ENCODE results near the gene GATAD2A.
"Not testable (repeated sequence)": the region's sequence is repeated elsewhere in the genome, so short reads cannot be mapped to it uniquely, and the experiment has no call there.

The GATAD2A gene

GRCh38 chr19:19387108-19387507 lies 18.4 kb upstream of the GATAD2A start:
- no peak for DNase-seq (ENCODE audit: low read depth in 2 of 2)

DNA sequence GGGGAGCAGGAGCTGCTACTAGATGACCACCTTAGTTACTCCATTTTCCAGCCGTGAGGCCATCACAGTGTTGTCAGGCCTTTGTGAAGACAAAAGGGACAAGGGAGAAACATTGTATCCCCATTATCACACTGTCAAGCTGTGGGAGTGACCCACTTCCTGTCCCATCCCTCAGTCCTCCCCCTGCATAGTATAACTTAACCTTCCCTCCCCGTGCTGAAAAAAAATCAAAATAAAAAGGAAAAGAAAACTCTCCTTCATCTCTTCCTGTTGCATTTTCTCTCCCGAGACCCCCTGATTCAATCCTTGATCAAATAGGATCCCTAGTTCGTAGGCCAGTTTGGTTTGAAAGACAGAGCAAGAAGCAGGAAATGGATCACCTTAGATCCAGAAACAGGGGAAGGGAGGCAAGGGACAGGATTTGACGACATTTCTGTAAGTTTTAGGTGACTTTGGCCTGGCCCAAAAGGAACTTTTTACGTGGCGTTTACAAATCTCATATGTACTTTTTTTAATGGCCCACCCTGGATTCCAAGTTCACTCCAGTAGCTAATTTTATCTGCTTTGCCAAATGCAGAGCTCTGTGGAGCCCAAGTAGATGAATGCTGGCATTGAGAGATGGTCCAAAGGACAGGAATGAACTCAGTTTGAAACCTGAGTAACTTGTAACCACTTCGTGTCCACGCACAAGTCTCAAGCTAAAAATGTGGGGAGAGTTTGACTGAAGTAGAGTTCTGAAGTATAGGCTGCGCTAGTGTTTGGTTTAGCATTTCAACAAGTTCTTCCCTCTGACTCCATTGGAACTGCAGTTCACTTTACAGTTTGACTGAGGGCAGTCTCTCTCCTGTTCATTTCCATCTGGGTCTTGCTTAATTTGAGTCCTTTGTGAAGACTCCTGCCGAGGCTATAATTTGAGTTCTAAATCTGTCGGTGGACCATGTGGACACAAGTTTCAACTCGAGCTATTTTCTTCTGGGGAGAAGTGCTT lies 16.6 kb upstream of the GATAD2A start:
- no peak for DNase-seq (ENCODE audit: low read depth in 2 of 2)

DNA sequence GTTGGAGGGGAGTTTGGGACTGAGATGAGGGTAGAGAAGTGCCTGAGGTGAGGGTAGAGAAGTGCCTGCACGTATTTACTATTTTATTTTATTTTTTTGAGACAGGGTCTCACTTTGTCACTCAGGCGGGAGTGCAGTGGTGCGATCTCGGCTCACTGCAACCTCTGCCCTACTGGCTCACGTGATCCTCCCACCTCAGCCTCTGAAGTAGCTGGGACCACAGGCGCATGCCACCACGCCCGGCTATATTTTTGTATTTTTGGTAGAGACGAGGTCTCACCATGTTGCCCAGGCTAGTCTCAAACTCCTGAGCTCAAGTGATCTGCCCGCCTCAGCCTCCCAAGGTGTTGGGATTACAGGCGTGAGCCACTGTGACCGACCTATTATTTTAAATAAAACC lies 15.8 kb upstream of the GATAD2A start:
- not testable (repeated sequence) for DNase-seq (ENCODE audit: low read depth in 2 of 2)

DNA sequence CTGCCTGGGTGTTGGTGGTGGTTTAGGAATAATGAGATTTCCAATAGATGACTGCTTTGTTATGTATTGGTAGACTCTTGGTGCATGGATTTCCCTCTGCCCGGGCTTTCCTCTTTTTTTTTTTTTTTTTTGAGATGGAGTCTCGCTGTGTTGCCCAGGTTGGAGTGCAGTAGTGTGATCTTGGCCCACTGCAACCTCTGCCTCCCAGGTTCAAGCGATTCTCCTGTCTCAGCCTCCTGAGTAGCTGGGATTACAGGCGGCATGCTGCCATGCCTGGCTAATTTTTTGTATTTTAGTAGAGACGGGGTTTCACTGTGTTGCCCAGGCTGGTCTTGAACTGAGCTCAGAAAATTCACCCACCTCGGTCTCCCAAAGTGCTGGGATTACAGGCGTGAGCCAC lies 11.1 kb upstream of the GATAD2A start:
- not testable (repeated sequence) for DNase-seq (ENCODE audit: low read depth in 2 of 2)

GRCh38 chr19:19399733-19400433 lies 5.6 kb upstream of the GATAD2A start:
- DNase-seq (ENCODE audit: low read depth in 2 of 2): no peak

DNA sequence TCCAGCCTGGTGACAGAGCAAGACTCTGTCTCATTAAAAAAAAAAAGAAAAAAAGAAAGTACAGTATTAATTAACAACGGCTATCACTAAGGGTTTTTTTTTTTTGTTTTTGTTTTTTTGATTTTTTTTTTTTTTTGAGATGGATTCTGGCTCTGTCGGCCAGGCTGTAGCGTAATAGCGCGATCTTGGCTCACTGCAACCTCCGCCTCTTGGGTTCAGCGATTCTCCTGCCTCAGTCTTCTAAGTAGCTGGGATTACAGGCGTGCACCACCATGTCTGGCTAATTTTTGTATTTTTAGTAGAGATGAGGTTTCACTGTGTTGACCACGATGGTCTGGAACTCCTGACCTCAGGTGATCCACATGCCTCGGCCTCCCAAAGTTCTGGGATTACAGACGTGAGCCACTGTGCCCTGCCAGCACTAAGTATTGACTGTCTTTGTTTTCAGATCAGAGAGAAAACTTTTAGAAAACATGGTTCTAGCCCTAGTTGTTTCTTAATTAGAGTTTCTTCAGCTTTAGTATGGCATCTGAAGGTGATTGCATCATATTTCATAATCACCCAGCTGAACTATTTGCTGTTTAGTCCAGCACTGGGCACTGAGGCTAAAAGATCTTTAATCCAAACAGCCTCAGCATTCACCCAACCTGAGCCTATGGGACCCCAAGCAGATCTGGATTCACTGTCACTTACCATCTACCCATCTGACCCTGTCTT lies 2.7 kb upstream of the GATAD2A start:
- DNase-seq (ENCODE audit: low read depth in 2 of 2): no peak

- no peak for DNase-seq (ENCODE audit: low read depth in 2 of 2)
Observed at GRCh38 chr19:19403373-19403901, 2.0 kb upstream of the GATAD2A start.

- peak in 1 of 2 donors; percentile 54 for DNase-seq (ENCODE audit: low read depth in 2 of 2)
Observed at GRCh38 chr19:19405971-19406877, 749 bp downstream of the GATAD2A start.

DNA sequence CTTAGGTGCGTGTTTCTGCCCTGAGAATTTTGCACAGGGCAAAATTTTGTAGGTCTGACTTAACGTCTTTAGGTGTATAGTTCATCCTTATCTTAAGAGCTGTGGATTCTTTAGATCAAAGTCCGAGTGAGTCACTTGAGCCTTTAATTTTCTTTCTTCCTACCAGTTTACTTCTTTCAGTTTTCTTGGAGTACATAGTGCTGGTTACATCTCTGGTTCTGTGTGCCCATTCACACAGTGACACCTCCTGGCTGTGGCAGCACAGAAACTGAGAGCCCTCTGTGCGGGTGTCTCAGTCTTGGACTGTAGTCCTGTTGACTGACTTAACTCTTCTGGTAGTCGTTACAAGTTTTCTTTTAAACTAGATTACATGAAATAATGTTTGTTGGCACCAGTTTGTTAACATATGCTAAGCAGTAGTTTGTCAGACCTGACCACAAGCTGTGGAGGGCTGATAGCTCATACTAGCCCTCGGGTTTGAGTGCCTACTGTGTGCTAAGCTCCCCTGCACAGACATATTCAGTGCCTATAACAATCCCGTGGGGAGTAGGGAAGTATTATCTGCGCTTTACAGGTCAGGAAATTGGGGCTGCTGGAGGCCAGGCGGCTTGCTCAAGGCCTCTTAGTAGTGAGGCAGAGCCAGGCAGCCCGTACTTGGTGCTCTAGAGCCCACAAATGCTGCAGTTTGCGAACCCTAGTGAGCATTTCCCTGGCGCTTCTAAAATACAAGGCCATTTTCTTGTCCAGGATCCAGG lies 1.6 kb downstream of the GATAD2A start:
- peak; percentile 28 to 40 for DNase-seq (ENCODE audit: low read depth in 2 of 2)

DNA sequence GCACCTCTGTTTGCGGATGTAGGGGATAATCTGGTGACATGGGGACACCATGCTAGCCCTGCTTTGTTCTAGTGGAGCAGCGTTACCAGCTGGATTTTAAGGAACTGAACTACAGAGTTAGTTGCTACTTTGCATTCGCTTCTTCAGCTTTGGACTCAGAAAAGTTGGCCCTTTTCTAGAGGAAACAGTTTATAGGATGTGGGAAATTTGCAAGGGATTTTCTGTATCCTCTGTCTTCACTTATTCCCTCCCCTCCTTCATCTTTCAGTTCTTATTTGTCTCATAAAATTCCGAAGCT lies 2.1 kb downstream of the GATAD2A start:
- no peak for DNase-seq (ENCODE audit: low read depth in 2 of 2)

GRCh38 chr19:19409205-19409604 lies 3.7 kb downstream of the GATAD2A start:
- no peak for DNase-seq (ENCODE audit: low read depth in 2 of 2)

- no peak for DNase-seq (ENCODE audit: low read depth in 2 of 2)
Observed at GRCh38 chr19:19409631-19410030, 4.2 kb downstream of the GATAD2A start.

DNA sequence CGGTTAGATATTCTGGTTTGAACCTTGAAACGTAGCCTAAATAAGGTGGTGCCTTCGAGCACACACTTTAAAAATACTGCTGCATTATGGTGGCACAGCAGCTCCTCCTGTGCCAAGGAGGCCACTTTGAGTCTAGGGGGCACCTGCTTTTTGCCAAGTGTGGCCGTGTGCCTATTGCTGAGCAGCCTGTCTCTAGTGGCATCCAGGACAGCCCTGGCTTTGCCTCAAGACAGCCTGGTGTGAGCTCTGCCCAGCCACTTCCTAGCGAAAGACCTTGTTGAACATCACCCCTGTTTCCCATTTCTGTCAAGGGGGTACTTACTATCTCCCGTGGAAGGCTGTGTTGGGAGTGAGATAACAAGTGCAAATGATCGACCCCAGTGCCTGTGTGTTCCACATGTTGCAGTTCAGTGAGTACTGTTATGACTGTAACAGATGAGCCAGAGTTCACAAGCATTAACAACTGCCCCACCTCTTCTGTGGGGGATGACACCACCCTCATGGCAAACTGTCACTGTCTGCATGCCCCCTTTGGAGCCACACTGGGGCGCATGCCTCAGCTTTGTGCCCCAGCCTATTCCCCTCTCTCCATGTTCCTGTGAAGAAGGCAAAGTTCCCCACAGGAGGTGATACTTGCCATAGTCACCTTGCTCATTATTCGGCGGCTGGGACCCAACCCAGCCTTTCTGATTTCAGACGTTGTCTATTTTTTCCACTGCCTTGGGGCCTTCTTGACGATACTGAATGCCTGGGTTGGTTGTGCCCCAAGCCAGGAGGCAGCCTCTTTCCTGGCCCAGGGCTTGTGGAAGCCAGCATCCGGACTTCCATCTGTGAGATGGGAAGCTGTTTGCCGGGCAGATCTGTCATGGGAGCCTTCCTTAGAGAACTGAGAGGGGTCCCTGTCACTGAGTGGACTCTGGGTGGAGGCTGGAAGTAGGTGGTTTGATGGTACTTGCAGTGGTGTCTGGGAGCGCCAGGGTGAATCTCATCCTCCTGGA lies 5.4 kb downstream of the GATAD2A start:
- peak; percentile 22 to 30 for DNase-seq (ENCODE audit: low read depth in 2 of 2)

GRCh38 chr19:19416280-19416679 lies 10.8 kb downstream of the GATAD2A start:
- no peak for DNase-seq (ENCODE audit: low read depth in 2 of 2)

- no peak for DNase-seq (ENCODE audit: low read depth in 2 of 2)
Observed at GRCh38 chr19:19417046-19417445, 11.6 kb downstream of the GATAD2A start.

DNA sequence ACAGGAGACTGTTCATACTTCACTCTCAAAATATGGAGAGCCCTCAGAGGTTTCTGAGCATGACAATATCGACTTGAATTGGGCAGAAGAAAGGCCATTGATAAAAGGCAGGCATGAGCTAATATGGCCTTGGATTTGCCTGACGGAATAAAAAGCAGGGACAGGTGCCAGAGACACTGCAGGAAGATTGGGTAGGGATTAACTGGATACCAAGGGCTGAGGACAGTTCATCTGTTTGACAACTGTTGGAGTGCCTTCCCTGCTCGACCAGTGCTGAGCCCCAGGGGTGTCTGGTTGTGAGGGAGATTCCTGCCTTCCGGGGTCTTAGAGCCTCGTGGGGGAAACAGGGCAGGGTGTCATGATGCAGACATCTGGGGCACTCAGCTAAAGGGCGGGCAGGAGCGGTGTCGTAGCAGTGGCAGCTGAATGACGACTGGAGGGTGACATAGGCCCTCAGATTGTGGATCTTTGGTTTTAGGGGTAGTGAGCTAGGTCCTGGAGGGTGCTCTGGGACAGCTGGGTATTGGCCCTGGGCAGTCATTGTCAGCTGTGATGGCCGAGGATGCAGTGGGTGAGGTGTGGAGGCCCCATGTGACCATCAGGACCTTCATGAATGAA lies 12.3 kb downstream of the GATAD2A start:
- no peak for DNase-seq (ENCODE audit: low read depth in 2 of 2)

- DNase-seq (ENCODE audit: low read depth in 2 of 2): no peak
Observed at GRCh38 chr19:19418555-19419260, 13.2 kb downstream of the GATAD2A start.

Data from stimulated activated CD4-positive, alpha-beta T cell treated with anti-CD3 and anti-CD28 coated beads, Interleukin-15, amount 100 ng/mL, for 48 hours (primary cell).